ENCODE data around the gene SIAH2. TPM values are rescaled to one million over a fixed set of nuclear protein-coding genes. Genes with fewer than 3 reads are reported as not detected.

The SIAH2 gene
- total RNA-seq, 2 donors from 2014 or later = 36.2 to 54.6 TPM

GRCh38 chr3:150710097-150710496 is 52.9 kb downstream of the SIAH2 start:
- Histone ChIP-seq H3K4me1 (ENCODE audit: control insufficient read depth in 1 of 2, low read depth in 2 of 2) (no peaks in the 10 kb centered on the region), H3K4me3 (no peak overlapping the region), H3K36me3 (no peaks in the 10 kb centered on the region), H3K27ac (no peak overlapping the region), H3K9me3 (no peaks in the 10 kb centered on the region), H3K27me3 (replicated peaks; ENCODE audit: insufficient read depth) (no peaks in the 10 kb centered on the region)
- TF ChIP-seq, protein P1, sequence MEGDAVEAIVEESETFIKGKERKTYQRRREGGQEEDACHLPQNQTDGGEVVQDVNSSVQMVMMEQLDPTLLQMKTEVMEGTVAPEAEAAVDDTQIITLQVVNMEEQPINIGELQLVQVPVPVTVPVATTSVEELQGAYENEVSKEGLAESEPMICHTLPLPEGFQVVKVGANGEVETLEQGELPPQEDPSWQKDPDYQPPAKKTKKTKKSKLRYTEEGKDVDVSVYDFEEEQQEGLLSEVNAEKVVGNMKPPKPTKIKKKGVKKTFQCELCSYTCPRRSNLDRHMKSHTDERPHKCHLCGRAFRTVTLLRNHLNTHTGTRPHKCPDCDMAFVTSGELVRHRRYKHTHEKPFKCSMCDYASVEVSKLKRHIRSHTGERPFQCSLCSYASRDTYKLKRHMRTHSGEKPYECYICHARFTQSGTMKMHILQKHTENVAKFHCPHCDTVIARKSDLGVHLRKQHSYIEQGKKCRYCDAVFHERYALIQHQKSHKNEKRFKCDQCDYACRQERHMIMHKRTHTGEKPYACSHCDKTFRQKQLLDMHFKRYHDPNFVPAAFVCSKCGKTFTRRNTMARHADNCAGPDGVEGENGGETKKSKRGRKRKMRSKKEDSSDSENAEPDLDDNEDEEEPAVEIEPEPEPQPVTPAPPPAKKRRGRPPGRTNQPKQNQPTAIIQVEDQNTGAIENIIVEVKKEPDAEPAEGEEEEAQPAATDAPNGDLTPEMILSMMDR (IDR thresholded peaks at IDR 0.05) = no peak
- ATAC-seq (ENCODE audit: insufficient number of reproducible peaks, low FRiP score, low read depth) (no peak), DNase-seq (ENCODE audit: low spot score) (no peak)

DNA sequence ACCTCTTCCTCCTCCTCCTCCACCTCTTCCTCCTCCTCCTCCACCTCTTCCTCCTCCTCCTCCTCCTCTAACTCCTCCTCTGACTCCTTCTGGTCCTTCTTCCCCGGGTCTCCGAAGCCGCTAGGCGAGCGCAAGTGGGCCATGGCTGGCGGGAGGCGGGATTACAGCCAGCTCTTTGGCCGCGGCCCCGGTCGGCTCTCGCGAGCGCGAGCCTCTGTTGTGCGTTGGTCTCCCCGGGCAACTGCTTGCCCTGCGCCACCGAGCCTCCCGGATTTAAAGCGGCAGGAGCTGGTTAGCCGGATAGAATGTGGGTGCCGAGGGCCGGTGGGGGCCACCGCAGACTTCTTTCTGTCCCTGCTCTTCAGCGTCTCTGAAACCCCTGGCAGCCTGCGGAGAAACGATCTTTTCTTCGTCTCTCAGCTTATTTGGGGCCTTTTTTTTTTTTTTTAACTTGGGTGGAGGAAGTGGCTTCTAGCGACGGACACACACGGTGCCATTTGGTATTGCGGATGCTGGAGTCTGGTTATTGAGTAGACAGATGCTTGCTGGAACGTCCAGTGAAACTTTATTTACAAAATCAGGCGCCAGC is 59.1 kb downstream of the SIAH2 start, which contains the start of gene ERICH6:
Gene ERICH6 (minus strand): TSS at position 165 of the 589 bp plus-strand sequence. CDS start 22 bp downstream, at position 143.
- Histone ChIP-seq H3K9me3 (no peaks in the 10 kb centered on the region), H3K36me3 (no peaks in the 10 kb centered on the region), H3K27ac (peak within 1 kb of the TSS; percentile 47 to 79), H3K4me3 (peak within 1 kb of the TSS; percentile 92), H3K4me1 (ENCODE audit: control insufficient read depth in 1 of 2, low read depth in 2 of 2) (peaks cover 4% of the 10 kb centered on the region in 2 donors), H3K27me3 (replicated peaks; ENCODE audit: insufficient read depth) (no peaks in the 10 kb centered on the region)
- TF ChIP-seq, protein P1 (IDR thresholded peaks at IDR 0.05) = peak; percentile 11
- peak; percentile 93 for ATAC-seq (ENCODE audit: insufficient number of reproducible peaks, low FRiP score, low read depth)
- peak; percentile 74 for DNase-seq (ENCODE audit: low spot score)

DNA sequence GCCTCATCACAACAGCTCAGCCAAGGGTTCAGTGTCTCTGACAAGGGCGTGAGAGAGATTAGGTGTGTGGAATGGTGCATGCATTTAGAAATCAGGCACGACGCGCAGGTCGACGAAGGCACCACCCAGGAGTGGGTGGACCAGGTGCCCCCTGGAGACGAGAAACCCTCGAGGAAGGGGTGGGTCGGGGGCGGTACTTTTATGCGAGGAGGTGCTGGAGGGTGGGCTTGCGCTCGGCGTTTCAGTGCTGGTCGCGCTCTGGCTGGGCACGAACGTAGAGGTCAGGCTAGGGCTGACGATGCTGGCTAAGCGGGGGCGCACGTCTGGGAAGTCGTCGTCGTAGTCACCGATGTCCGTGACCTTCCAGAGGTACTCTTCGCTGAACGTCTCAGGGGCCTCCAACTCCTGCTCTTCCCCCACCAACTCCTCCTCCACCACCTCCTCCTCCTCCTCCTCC is 59.6 kb downstream of the SIAH2 start:
- peak; percentile 44 for ATAC-seq (ENCODE audit: insufficient number of reproducible peaks, low FRiP score, low read depth)
- TF ChIP-seq, protein P1 (IDR thresholded peaks at IDR 0.05) = no peak
- no peaks in the 10 kb centered on the region for H3K9me3 ChIP-seq
- DNase-seq (ENCODE audit: low spot score) = peak; percentile 11
- peaks cover 4% of the 10 kb centered on the region in 2 donors for H3K4me1 ChIP-seq (ENCODE audit: control insufficient read depth in 1 of 2, low read depth in 2 of 2)
- no peaks in the 10 kb centered on the region for H3K27me3 ChIP-seq (replicated peaks; ENCODE audit: insufficient read depth)
- H3K36me3 ChIP-seq = no peaks in the 10 kb centered on the region
- H3K4me3 ChIP-seq = peak overlapping the region; percentile 92
- peak overlapping the region; percentile 47 to 79 for H3K27ac ChIP-seq

DNA sequence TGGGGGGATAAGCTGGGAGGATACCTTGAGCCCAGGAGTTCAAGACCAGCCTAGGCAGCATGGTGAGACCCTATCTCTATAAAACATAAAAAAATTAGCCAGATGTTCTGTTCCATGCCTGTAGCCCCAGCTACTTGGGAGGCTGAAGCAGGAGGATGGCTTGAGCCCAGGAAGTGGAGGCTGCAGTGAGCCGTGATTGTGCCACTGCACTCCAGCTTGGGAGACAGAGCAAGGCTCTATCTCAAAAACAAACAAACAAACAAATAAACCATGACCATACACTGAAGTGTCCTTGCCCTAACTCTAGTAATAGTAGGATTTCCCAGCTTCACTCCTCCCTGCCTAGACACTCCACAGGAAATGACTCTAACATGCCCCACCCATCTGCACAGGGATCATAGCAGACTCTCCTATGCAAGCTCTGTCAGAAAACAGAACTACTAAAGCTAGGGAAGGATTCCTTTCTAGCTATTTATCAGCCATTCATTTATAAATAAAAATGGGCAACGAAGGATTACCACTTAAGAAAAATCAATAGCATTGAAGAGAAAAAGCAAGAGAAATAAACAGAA is 63.8 kb downstream of the SIAH2 start:
- no peaks in the 10 kb centered on the region for H3K27me3 ChIP-seq (replicated peaks; ENCODE audit: insufficient read depth)
- DNase-seq (ENCODE audit: low spot score) (no peak), ATAC-seq (ENCODE audit: insufficient number of reproducible peaks, low FRiP score, low read depth) (no peak)
- no peaks in the 10 kb centered on the region for H3K36me3 ChIP-seq
- no peaks in the 10 kb centered on the region for H3K9me3 ChIP-seq
- TF ChIP-seq, protein P1 (IDR thresholded peaks at IDR 0.05) = no peak
- no peak overlapping the region for H3K4me3 ChIP-seq
- peaks cover 0 to under 1% of the 10 kb centered on the region in 2 donors for H3K4me1 ChIP-seq (ENCODE audit: control insufficient read depth in 1 of 2, low read depth in 2 of 2)
- no peak overlapping the region for H3K27ac ChIP-seq

DNA sequence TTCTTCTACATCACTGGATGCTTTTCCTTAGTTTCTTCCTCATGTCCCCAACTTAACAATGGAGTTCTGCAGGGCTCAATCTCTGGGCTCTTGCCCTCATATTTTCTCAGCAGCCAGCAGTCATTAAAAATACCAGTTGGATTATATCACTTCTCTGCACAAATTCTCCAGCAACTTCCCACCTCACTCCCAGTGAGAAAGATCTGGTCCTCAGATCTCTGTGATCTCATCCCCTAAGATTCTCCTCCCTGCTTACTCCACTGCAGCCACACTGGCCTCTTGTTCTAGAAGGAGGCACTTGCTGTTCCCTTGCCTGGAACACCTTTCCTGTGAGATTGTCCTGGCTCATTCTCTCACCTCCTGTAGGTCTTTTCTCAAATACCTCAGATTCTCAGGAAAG is 65.3 kb downstream of the SIAH2 start:
- Histone ChIP-seq H3K4me1 (ENCODE audit: control insufficient read depth in 1 of 2, low read depth in 2 of 2) (no peaks in the 10 kb centered on the region), H3K36me3 (no peaks in the 10 kb centered on the region), H3K27ac (no peak overlapping the region), H3K4me3 (no peak overlapping the region), H3K27me3 (replicated peaks; ENCODE audit: insufficient read depth) (no peaks in the 10 kb centered on the region), H3K9me3 (no peaks in the 10 kb centered on the region)
- no peak for DNase-seq (ENCODE audit: low spot score)
- TF ChIP-seq, protein P1 (IDR thresholded peaks at IDR 0.05) = no peak
- no peak for ATAC-seq (ENCODE audit: insufficient number of reproducible peaks, low FRiP score, low read depth)
